WI38 (cell line): ENCODE measurements around the gene C12orf50.

Source experiments
- H3K4me3 ChIP-seq: 2 replicates; pipeline ENCODE4 v1.5.1; 2011; ENCODE audit warnings: low read depth, mild to moderate bottlenecking, control low read depth, low read length
- CTCF ChIP-seq: IDR thresholded peaks from 2 replicates; pipeline ENCODE4 v1.5.1; 2012; ENCODE audit warnings: low read depth, mild to moderate bottlenecking, control low read depth, low read length

The C12orf50 gene

DNA sequence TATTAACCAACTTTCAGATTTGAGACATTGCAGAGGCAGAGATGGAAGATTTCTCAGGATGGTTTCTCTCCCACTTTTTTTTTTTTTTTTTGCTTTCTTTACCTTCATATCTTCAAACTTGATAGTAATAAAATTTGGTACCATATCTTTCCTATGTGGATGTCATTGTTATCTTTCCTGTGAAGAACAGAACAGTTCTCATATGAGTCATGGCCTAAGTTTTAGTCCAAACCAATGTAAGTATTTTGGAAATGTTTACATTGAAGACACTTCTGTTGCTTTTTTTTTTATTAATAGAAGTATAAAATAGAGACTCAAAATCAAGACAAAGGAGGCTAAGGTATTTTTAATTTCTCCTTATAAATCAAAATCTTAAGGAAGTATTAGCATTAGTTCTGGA, 95.2 kb downstream of the C12orf50 start:
- TF ChIP-seq CTCF = no peak
- no peak overlapping the region for H3K4me3 ChIP-seq

- TF ChIP-seq CTCF = no peak
- H3K4me3 ChIP-seq = no peak overlapping the region
These were observed 97.4 kb downstream of the C12orf50 start for GRCh38 chr12:87931812-87932211.

DNA sequence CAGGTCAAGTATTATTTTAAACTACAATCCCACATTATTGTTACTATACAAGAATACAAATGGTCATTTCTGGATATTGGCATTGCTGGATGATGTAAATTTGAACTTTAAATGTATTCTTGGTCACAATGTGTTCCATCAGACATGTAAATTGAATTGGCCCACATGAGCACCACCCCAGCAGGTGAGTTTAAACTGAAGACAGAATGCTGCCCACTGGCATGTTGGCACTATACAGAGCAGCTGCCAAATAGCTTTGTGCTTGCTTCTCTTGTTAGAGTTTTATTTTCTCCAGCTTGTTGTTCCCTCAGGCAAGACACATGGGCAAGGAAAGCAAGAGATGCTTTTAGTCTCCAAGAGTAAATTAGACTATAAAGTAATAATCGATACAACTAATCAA, 98.6 kb downstream of the C12orf50 start:
- TF ChIP-seq CTCF = no peak
- no peak overlapping the region for H3K4me3 ChIP-seq
